Measurements from ENCODE around the gene DR1. TPM values are rescaled to one million over a fixed set of nuclear protein-coding genes. Genes with fewer than 3 reads are reported as not detected.

The DR1 gene
- total and polyA plus RNA-seq, 2 of the 4 experiments (the other 2 are of a cell fraction), result 27.1 to 39.4 TPM

GRCh38 chr1:93306920-93307319, 38.8 kb upstream of the DR1 start:
- no peaks in the 10 kb centered on the region for H3K36me3 ChIP-seq (ENCODE audit: control insufficient read depth, insufficient read depth, low read length)
- no peak overlapping the region for H4K91ac ChIP-seq (ENCODE audit: insufficient read depth, low read depth, low read length)
- no peak overlapping the region for H4K8ac ChIP-seq (ENCODE audit: low read depth in 2 of 2, low read length in 2 of 2)
- no peak overlapping the region for H2BK120ac ChIP-seq (ENCODE audit: low read depth, low read length)
- no peak overlapping the region for H3K18ac ChIP-seq (ENCODE audit: low read depth, low read length)
- H2AK9ac ChIP-seq (replicated peaks; ENCODE audit: low read depth, low read length, poor library complexity), result no peak overlapping the region
- TF ChIP-seq MAFK (IDR thresholded peaks at IDR 0.05; ENCODE audit: low read depth, low read length), result no peak
- no peak for TF ChIP-seq MAZ (IDR thresholded peaks at IDR 0.05; ENCODE audit: borderline replicate concordance, low read depth, low read length)
- no peak for TF ChIP-seq ELK1 (IDR thresholded peaks at IDR 0.05; ENCODE audit: borderline replicate concordance, low read depth, low read length)
- no peak for TF ChIP-seq RFX5 (IDR thresholded peaks at IDR 0.05; ENCODE audit: low read depth, low read length)
- no peak overlapping the region for H2BK15ac ChIP-seq (ENCODE audit: low read depth, low read length)
- no peaks in the 10 kb centered on the region for H3K4me1 ChIP-seq (ENCODE audit: control insufficient read depth, insufficient read depth, low read length)
- H4K5ac ChIP-seq (ENCODE audit: low read depth, low read length), result no peak overlapping the region
- no TSS peak for BruUV-seq (replicated peaks)
- no peaks in the 10 kb centered on the region for H3K9me3 ChIP-seq (ENCODE audit: control insufficient read depth, insufficient read depth, low read length)
- H3K9ac ChIP-seq (ENCODE audit: low read depth, low read length), result no peak overlapping the region
- in situ Hi-C loops (cut with MboI; ENCODE audit: low sequenced_read_pairs) (loop anchor here (10.0 kb wide), 3 partner anchors 118 to 528 kb away; no protein-coding TSS in a partner anchor), intact Hi-C loops (cut with micrococcal nuclease) (loop anchor here (10.0 kb wide), 1 partner anchor 282 kb away; no protein-coding TSS in a partner anchor), dilution Hi-C loops (cut with HindIII; ENCODE audit: low sequenced_read_pairs, unreplicated experiment) (no loop called here)
- ChIA-PET CTCF (no interaction called here), POLR2A (ENCODE audit: unreplicated experiment) (no interaction called here)
- H3K23ac ChIP-seq (ENCODE audit: low read depth, low read length), result no peak overlapping the region
- no peak overlapping the region for H3K4ac ChIP-seq (ENCODE audit: low read depth, low read length)
- H3K4me2 ChIP-seq (ENCODE audit: low read depth, low read length), result no peak overlapping the region
- no peaks in the 10 kb centered on the region for H3K79me1 ChIP-seq (ENCODE audit: low read depth in 1 of 2, low read length in 2 of 2)
- H3K56ac ChIP-seq (ENCODE audit: extremely low read depth, insufficient read depth, low read length), result no peak overlapping the region
- ATAC-seq (ENCODE audit: low read depth) (no peak), DNase-seq (no peak)
- no peaks in the 10 kb centered on the region for H3K27me3 ChIP-seq (ENCODE audit: control insufficient read depth, insufficient read depth, low read length)
- no peak overlapping the region for H2BK5ac ChIP-seq (ENCODE audit: low read depth, low read length, poor library complexity, severe bottlenecking)
- no peak overlapping the region for H2AFZ ChIP-seq (replicated peaks; ENCODE audit: low read length, poor library complexity)
- H3K14ac ChIP-seq (replicated peaks; ENCODE audit: low read depth, low read length), result no peak overlapping the region
- H3K9me1 ChIP-seq (ENCODE audit: insufficient read depth, low read length), result no peaks in the 10 kb centered on the region
- H3K27ac ChIP-seq (ENCODE audit: insufficient read depth, low read length), result no peak overlapping the region
- H2BK20ac ChIP-seq (ENCODE audit: low read depth, low read length), result no peak overlapping the region
- no peak overlapping the region for H2AK5ac ChIP-seq (ENCODE audit: low read depth, low read length)
- H4K20me1 ChIP-seq (ENCODE audit: insufficient read depth, low read length), result no peaks in the 10 kb centered on the region
- no peak overlapping the region for H3K4me3 ChIP-seq (ENCODE audit: insufficient read depth, low read depth, low read length)
